HG02852 (cell line): ENCODE data around the gene ZNF385A.

ENCODE experiments used
- ATAC-seq: cut with Tn5 transposase; IDR thresholded peaks from one replicate; pipeline ENCODE4 v1.9.1; 2021; ENCODE audit warnings: mild to moderate bottlenecking, moderate library complexity; ENCODE audit not compliant: unreplicated experiment

Gene ZNF385A

DNA sequence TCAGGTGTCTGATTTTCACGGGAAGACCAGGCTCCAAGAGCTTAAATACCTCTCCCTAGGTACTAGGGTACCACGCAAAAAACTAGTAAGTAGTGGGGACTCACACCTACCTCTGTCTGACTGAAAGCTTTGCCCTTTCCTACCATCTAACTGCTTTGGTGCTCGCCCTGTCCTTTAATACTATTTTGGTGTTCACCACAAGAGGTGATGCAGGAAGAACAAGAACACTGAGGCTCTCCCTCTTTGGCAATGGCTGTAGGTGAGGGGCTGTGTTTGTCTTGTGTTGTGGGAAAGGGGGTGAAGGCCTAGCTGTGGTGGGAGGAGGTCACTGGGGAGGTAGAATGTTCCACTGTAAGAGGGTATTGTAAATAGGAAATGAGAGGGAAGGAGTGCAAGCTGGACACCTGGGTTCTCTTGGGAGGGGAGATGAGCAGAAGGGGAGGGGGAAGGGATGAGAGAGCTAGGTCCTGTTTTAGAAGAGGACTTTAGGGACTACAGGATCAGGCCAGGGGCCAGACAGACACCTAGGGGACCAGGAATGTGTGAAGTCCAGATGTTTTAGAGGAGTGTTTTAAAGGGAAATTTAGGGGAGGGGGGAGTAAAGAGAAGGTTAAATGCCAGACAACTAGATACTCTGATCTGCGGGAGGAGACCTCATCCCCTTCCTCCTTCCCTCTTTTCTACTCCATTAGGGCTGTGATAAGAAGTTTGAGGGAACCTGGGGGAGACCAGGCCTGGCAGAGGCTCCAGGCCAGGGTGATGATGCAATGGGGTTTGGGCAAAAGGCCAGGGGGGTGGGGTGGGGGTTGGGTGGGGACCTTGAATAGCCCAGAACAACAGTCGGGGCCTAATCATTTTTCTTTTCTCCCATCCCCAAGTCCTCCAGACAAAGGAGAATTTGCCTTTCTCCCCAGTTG lies 32.4 kb upstream of the ZNF385A start:
- ATAC-seq = no peak

DNA sequence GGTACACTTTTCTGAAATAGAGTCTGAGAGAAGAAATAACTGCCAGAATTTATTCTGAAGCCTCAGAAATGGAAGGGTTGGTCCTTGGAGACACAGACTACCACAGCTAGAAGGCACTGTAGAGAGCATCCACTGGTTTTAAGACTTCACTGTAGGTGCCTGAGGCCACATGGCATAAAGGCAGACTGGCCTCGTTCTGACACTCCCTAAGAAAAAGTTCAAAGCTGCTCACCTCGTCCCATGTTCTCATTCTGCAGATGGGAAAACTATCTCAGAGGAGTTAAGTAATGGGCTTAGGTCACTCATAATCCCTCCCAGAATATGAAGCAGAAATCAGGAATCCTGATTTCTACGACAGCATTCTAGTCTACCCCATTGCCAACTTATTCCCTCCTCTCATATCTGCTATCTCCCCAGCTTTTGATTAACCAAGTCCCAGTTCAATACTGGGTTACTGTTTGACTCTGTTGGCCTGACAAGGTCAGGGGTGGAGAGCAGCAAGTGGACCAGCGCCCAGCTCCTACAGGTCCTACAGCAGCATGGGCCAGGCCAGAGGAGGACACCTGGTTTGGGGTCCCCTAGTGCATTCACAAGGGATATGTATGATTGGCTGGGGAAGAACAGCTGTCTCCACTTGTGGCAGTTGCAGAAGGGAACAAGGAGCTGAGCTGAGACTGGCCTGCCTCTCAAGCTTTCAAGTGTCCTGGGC lies 30.8 kb upstream of the ZNF385A start:
- no peak for ATAC-seq

DNA sequence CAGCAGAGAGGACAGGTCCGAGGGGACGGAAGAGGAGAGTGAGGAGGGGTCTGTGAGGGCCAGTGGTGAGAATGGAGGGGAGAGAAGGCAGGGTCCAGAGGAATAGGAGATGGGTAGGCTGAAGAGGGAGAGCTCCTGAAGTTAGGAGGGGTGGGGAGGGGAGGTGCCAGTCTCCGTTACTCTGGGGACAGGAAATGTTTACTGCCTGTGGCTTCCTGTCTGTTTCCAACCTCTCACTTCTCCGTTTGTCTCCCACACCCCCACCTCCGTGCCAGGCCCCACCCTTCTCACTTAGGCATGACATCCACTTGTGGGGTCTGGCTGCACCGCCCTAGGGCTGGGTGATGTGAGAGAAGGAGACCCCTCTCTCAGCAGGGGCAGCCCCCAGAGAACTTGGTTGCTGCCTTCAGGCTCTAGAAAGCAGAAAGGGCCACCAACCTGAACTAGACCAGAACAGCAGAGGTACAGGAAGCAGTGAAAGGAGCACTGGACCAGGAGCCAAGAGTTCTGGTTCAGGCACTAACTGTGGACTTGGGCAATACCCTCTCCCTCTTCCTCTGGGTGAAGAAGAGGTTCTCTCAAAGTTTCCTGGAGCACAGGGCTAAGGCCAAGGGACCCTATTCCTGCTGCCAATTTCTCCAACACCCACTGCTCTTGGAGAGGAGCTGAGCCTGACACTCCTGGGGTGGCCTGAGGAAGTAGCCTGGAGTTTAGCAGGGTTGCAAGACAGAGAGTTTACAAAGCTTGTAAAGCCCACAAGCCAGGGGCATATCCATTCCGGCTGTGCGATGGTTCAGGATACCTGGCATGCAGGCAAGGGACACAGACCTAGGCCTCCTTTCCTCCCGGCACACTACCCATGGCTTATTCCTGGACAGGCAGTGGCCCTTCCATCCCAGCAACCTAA lies 29.0 kb upstream of the ZNF385A start:
- ATAC-seq = no peak

DNA sequence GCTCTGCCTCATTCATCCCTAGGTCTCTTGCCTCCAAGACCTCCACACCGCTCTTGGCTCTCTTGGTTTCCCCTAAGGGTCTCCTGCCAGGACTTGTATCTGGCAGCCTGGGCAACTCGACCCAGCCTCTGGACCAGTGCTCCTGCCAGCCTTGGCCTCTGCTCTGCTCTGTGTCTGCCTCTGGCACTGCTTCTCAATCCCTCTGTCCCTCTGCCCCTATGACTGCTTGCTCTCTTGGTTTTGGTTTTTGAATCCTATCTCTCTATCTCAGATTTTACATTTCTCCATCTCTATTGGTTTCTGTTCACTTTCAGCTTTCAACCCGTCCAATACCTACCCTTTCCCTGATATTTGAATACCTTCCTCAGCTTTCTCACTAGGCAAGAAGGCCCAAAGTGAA lies 28.3 kb upstream of the ZNF385A start:
- ATAC-seq = no peak

DNA sequence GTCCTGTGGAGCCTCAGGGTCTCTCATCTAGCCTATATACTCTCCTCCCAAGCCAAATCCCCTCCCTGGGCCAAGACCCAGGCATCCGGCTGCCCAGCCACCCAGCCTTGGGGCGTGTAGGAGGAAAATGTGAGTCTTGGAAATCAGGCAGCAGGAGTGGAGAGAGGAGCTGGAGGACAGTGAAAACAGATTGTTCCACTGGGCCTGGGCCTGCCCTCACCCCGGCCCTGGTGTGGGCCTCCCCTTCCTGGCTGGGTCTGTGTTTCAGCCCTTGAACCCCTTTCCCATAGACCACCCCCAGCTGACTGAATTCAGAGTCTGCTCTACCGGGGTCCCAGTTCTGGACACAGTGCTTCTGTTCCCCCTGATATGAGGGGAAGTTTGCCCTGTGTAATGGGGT lies 27.8 kb upstream of the ZNF385A start:
- ATAC-seq = no peak

DNA sequence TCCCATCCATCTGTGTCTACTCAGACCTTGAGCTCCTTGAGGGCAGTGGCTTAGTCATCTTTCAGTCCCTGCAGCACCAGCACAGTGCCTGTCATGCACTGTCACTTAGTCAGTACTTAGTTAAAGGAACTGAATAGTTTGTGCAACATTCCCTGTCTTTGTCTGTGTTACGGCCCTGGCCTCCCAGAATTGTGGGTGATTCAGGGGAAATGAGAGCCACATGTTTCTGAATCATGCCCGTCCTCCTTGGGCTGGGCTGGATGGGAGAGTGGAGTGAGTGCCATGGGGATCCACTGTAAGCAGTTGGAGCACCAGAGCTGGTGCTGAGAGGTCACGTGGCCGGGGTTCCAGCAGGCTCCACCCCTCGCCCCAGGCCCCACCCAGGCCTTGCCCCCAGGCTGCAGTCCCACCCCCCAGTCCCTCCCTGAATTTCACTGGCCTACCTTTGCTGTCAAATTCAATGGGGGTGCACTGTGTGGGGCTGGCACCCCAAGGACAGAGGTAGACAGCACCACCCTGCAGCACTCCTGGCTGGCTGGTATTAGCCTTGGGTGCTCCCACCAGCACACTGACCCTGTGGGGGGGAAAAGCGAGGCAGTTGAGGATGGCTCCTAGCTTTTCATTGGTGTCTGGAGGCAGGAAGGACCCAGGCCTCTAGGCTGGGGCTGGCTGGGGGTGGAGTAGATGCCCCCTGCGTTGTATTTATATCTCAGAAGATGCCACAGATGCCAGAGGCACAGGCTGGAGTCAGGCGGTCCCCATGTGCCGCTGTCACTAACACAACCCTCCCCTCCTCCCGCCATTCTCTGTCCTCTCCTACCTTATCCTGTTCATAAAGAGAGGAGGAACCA lies 27.1 kb upstream of the ZNF385A start:
- no peak for ATAC-seq

DNA sequence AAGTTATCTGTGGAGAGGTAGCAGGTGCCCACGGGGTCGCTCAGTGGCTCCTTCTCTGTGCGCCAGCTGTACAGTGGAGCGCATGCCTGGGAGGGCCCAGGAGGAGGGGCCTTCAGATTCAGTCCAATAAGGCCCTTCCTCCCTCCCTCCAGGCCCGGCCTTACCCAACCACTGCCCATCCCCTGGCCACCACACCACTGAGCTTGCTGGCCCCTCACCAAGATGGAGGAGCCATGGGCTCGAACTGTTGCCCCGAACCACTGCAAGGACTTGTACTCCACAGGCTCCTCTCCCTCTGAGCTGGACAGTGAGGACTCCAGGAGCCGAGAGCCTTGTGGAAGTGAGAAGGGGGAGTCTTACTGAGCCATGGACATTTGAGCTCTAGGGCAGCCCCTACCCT lies 24.7 kb upstream of the ZNF385A start:
- ATAC-seq = no peak

DNA sequence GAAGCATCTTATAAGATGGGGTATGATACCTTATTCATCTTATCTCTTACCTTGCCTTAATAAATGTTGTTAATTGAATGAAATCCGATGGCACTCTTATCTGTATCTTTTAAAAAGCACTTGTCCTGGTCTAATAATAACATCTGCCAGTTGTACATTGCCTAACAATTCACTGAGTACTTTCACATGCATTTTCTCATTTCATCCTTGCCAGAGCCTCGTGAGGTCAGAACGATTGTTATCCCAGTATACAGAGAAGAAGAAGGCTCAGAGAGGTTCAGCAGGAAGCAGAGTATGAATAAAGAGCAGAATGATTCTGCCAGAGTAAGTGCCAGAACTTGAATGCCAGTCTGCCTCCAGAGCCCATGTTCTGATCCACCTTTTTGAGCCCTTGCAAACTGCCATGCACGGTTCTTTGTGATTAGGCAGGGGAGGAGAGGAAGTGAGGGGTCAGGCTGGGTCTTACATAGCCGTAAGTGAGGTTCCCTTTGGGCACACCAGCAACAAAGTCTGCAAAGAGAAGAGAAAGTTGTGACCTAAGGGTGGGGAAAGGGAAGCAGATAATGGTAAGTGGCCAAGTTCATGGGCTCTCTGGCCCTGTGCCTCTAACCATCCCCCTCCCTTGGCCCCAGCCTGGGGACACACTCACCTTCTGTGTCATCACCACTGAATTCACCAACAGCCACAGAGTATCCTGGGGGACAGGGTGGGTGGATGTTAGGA lies 22.8 kb upstream of the ZNF385A start:
- no peak for ATAC-seq

DNA sequence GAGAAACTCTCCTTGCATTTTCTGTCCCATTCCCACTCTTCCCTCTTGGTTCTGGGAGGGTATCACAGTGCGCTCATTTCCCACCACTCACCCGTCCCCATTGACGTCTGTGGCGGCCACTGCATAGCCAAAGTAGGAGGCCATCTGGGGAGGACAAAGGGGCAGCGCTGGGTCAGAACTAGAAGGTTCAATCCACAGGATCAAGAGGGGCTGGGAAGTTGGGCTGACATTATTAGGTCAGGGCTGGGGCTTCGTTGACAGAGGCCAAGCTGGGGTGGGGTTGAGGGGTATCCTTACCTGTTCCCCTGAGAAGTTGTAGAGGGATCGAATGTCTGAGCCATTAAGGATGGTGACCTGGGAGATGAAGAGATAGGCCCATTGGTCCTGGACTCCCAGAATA lies 21.0 kb upstream of the ZNF385A start:
- no peak for ATAC-seq

DNA sequence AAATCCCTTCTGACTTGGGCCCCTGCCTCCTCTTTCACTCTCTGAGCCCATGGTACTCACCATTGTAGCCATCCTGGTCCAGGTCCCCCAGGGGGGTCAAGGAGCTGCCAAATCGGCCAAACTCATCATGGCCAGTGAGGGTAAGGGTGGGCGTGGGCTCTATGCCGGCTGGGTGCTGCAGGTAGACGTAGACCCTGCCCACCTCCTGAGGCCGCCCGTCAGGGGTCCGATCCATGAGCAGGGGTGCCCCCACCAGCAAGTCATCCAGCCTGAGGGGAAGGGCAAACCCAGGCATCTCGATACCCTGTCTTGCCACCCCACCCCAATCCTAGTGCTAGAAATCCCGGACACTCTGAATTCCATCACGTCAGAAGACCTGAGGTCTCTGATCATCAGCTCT lies 20.6 kb upstream of the ZNF385A start:
- ATAC-seq = no peak

DNA sequence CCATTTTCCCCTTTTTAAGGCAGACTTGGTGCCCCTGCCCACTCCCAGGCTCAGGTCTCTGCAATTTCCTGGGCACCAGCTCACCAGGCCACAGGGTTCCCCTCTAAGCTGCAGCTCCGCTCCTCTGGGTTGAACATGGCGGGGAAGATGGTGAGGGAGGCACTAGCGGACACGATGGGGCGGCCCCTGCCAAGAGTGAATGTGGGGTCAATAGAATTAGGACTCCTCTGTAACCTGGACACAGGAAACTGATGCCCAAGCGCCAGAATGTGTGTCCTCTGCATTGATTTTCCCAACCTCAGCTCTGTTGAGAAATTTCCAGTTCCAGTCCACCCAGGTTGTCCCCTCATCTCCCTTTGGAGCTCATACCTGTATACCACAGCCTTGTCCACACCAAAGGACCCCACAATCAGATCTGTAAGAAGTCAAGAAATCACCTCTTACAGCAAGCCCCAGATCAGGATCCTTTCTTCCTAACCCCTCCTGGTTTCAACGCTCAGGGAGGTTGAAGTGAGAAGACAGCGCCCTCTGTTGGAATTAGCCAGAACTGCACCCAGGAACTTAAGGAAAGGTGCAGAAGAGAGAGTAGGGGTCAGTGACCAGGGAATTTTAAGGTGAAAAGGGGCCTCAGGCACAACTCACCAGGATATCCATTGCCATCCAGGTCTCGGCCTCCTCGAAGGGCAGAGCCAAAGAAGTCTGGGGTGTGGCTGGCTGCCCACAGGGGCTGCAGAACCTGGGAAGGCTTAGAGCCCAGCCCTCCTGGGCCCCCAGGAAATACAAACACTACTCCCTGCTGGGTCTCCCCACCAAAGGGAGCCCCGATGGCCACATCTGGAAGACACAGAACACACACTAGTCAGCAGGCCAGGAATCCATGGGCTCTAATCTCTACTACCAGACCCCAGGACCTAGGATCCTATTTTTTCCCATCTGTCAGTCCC lies 19.8 kb upstream of the ZNF385A start:
- no peak for ATAC-seq

DNA sequence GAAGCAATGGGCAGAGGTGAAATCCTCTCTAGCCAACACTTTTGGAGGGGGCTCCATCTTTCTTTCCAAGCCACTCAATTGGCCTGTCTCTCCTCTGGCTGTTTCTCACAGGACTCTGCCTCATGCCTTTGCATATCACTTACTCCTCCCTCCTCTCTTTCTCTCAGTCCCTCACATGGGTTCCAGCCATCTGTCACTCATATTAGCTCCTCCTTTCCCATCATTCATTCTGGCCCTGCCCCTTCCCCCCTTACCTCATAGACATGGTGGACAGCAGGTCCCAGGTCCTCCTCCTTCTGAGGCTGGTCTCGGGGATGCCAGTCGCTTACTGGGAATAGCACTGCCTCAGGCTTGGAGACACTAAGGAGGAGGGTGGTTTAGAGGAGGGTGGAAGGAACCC lies 16.6 kb upstream of the ZNF385A start:
- ATAC-seq = no peak

DNA sequence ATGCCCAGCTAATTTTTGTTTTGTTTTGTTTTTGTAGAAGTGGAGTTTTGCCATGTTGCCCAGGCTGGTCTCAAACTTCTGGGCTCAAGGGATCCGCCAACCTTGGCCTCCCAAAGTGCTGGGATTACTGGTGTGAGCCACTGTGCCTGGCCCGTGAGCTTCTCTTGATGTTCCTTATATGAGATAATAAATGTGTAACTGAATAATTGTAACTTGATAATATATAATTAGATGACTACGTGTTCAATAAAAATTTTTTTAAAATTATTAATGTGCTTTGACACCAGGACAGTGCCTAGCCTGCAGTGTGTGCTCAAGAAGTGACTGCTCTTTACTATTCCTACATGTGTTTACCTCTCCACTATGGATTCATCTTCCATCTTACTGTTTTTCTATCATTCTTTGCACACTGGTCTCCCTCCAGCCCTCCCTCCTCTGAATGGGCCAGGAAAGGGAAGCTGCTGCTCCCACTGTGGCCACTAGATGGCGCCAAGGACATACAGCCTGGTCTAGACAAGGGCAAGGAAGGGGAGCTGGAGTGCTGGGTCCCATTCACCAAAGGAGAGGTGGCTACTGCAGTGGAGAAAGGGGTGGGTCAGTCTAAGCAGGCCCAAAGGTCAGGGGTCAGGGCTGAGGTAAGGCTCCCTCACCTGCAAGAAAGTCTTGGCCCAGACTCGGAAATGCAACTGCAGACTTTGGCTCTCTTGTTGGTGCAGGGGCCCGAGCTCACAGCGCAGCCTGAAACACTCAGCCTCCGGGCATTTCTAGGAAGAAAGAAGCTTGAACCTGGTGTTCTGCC lies 14.7 kb upstream of the ZNF385A start:
- peak; percentile 81 for ATAC-seq

DNA sequence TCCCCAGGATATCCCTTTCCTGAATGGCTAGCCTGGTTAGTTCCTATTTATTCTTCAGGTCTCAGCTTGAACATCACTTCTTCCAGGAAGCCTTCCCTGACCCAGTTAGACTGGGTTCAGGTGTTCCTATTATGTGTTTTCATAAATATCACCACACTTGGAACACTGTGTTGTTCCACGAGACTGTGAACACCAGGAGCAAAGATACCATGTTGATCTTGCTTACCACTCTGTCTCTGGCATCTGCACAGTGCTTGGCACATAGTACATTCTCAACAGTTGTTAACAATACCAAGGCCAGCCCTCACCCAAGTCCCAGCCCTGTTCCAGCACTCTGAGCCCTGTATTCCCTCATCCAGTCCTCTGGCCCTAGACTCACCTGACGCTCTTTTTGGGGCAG lies 13.7 kb upstream of the ZNF385A start:
- no peak for ATAC-seq

DNA sequence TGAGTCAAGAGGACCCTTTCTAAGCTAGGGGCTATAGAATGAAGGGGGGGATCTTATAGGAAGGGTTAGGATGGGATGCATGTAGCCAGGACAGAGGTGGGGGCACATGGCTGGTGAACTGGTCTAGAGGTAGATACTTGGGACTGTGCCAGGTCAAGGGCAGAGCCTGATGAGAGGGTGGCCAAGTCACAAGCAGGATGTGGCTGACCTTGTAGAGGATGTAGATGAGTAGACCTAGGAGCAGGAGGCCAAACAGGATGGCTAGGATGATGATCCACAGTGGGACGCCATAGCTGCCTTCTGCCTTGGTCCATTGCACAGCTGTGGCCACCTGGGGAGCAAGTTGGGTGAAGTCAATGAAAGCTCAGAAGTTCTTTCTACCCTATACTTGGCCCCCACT lies 12.6 kb upstream of the ZNF385A start:
- no peak for ATAC-seq

DNA sequence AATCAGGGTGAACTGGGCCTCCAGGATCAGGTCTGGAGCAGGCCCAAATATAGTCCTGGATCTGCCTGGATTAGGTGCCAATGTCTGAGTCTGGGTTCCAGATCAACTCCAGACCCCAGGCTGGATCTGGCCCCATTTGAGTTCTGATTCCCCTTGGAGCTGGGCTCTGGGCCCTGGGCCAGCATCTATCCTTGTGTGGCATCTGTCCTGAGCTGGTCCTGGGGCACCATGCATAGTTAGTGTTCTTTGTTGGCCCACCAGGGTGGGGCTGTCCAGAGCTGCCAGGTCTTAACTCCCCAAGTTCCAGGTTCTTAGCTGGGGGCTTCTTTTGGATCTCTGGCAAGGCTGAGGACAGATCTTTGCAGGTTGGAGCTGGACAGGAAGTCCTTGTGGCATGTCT lies 11.0 kb upstream of the ZNF385A start:
- no peak for ATAC-seq

DNA sequence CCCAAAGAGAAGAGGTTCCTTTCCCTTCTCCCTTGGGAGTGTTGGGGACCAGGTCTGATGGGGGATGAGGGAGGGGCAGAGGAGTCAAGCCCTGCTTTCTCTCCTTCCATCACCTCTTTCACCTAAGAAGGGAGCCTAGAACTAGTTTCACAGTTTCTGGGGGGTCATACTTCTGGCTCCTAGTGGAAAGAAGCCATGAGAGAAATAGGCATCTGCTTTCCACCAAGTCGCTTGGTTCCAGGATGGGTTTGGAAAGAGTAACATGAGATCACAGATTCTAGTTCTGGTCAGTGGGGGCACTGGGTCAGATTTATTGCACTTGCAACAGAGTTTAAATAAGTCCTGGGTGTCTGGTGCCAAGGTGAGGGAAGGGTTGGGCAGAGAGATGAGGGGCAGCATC lies 10.5 kb upstream of the ZNF385A start:
- no peak for ATAC-seq

DNA sequence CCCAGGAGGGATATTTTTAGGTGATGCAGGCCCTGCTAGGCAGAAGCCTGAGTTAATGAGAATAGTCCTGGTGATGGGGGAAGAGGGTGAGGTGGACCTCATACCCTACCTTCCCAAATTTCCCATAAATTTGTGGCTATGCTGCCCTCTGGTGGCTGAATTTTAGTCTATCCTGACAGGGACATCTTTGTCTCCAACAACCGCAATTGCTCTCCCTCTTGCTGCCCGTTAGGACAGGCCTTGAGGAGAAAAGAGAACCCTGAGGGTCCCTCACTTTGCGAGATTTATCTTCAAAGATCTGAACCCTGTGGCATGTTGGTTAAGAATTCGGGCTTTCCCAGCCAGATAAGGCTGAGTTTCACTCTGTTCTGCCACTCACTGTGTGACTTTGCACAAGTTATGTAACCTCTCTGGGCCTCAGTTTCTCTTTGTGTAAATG lies 9.8 kb upstream of the ZNF385A start:
- no peak for ATAC-seq
